ENCODE results near the gene TMEM203.

- no peak for TF ChIP-seq CTCF (IDR thresholded peaks at IDR 0.05; ENCODE audit: low read depth, low read length)
- no peak for TF ChIP-seq MAX (IDR thresholded peaks at IDR 0.05; ENCODE audit: low read depth, low read length)
- TF ChIP-seq POLR2A (IDR thresholded peaks at IDR 0.05; ENCODE audit: extremely low read depth, insufficient read length), result no peak
These were observed 17.4 kb downstream of the TMEM203 start for GRCh38 chr9:137188086-137188489.
